SK-N-SH treated with all-trans-retinoic acid at 6 μM for 48 hours (cell line): ENCODE measurements around the gene SETD1A.

ENCODE experiments used
- GLIS3 ChIP-seq: fragments of 250-450 bp; sonication (Bioruptor Pico); IDR thresholded peaks from 2 replicates; pipeline ENCODE4 v1.5.0; 2020; ENCODE audit warnings: mild to moderate bottlenecking, moderate library complexity
- RARB ChIP-seq: fragments of 250-450 bp; sonication (Bioruptor Pico); IDR thresholded peaks from 2 replicates; pipeline ENCODE4 v1.8.0; 2021; ENCODE audit warnings: mild to moderate bottlenecking, moderate library complexity

DNA sequence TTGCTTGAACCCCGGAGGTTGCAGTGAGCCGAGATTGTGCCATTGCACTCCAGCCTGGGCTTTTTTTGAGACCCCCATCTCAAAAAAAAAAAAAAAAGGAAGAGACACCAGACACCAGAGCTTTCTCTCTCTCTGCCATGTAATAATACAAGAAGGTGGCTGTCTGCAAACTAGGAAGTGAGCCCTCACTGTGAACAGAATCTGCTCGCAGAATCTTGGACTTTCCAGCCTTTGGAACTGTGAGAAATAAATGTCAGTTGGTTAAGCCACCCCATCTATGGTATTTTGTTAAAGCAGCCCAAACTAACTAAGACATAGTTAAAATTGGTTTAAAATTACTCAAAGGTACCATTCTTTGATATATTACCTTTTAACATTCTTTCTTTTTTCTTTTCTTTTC, 63.0 kb downstream of the SETD1A start:
- no peak for TF ChIP-seq RARB (CRISPR knock-in tag)
- TF ChIP-seq GLIS3 (CRISPR knock-in tag): no peak
